GM12878 (cell line): ENCODE results near the gene AK8. TPM values are rescaled to one million over a fixed set of nuclear protein-coding genes. Genes with fewer than 3 reads are reported as not detected.

Source experiments
- ATAC-seq: fragments of 200-7000 bp; cut with Tn5 transposase; 3 replicates; pipeline ENCODE4 v1.9.1; 2020; ENCODE audit warnings: mild to moderate bottlenecking, moderate library complexity
- BruUV-seq: library from RNA; stranded (reverse); fragments of 400-500 nt; replicated peaks from 2 replicates; lab custom pipeline; 2021; lab: Mats Ljungman, UMichigan
- CTCF ChIA-PET: fragments of 300-600 bp; sonication (Branson Sonifier 250); formaldehyde crosslinking; extraction: SDS; loops from one replicate; lab custom pipeline; 2021; ENCODE audit warnings: inconsistent platforms; lab: Yijun Ruan, JAX
- POLR2A ChIA-PET: fragments of 350-600 bp; formaldehyde crosslinking; extraction: SDS; loops from one replicate; lab custom pipeline; 2021; ENCODE audit warnings: inconsistent platforms; lab: Charles Lee
- RAD21 ChIA-PET: fragments of 300-600 bp; sonication (Branson Sonifier 250); formaldehyde crosslinking; loops from one replicate; lab custom pipeline; 2023; ENCODE audit warnings: antibody characterized with exemption; ENCODE audit not compliant: unreplicated experiment; lab: Charles Lee
- SMC1A ChIA-PET: fragments of 300-600 bp; sonication (Branson Sonifier 250); formaldehyde crosslinking; loops from one replicate; lab custom pipeline; 2023; ENCODE audit not compliant: unreplicated experiment, uncharacterized antibody; lab: Charles Lee
- DNase-seq: peaks from one replicate; pipeline ENCODE4 v3.0.0-alpha.2; 2011; ENCODE audit warnings: low read depth, low spot score
- FAIRE-seq: peaks from 3 replicates; lab custom pipeline; 2011; peaks lifted over from hg19 to GRCh38; lab: Jason Lieb, UNC
- H2AFZ ChIP-seq: 2 replicates; pipeline ENCODE4 v1.6.0; 2011; ENCODE audit warnings: low read depth, low read length, control low read depth; ENCODE audit not compliant: control insufficient read depth
- H3K27ac ChIP-seq: 2 replicates; pipeline ENCODE4 v1.5.1; 2011; ENCODE audit warnings: control low read depth; ENCODE audit not compliant: control insufficient read depth, insufficient read depth
- H3K27me3 ChIP-seq, 2 experiments: replicated peaks in 1 of 2; 2 replicates each; pipeline versions ENCODE4 v1.6.0 to v1.6.1; 2011; ENCODE audit warnings: low read length in 1 of 2; ENCODE audit not compliant: control insufficient read depth in 2 of 2, insufficient read depth in 2 of 2
- H3K36me3 ChIP-seq, 2 experiments: 2 replicates each; pipeline ENCODE4 v1.5.1; 2011; ENCODE audit warnings: low read length in 1 of 2; ENCODE audit not compliant: control insufficient read depth in 2 of 2, insufficient read depth in 2 of 2
- H3K4me1 ChIP-seq: 2 replicates; pipeline ENCODE4 v1.6.1; 2011; ENCODE audit warnings: mild to moderate bottlenecking, low read length, moderate library complexity, mixed read lengths; ENCODE audit not compliant: control insufficient read depth, insufficient read depth
- H3K4me2 ChIP-seq: 2 replicates; pipeline ENCODE4 v1.6.0; 2011; ENCODE audit warnings: control low read depth; ENCODE audit not compliant: control insufficient read depth, insufficient read depth
- H3K4me3 ChIP-seq: fragments of 200-600 bp; sonication (generic); 2 replicates; pipeline ENCODE4 v1.5.1; 2016
- H3K79me2 ChIP-seq: 2 replicates; pipeline ENCODE4 v1.6.0; 2011; ENCODE audit warnings: low read length; ENCODE audit not compliant: control insufficient read depth, insufficient read depth
- H3K9ac ChIP-seq: 2 replicates; pipeline ENCODE4 v1.8.0; 2011; ENCODE audit warnings: low read length, control low read depth, mixed read lengths; ENCODE audit not compliant: control insufficient read depth, insufficient read depth
- H3K9me3 ChIP-seq: replicated peaks from 3 replicates; pipeline ENCODE4 v1.5.1; 2011; ENCODE audit warnings: mild to moderate bottlenecking, low read length; ENCODE audit not compliant: control insufficient read depth, insufficient read depth
- H4K20me1 ChIP-seq: 2 replicates; pipeline ENCODE4 v1.6.0; 2011; ENCODE audit not compliant: control insufficient read depth, insufficient read depth
- ATF3 ChIP-seq: IDR thresholded peaks from 2 replicates; pipeline ENCODE4 v1.6.1; 2011; ENCODE audit warnings: low read depth, mild to moderate bottlenecking, low read length, moderate library complexity, borderline replicate concordance; ENCODE audit errors: extremely low read depth
- CEBPB ChIP-seq, 2 experiments: fragments of 150-350 bp in 1 of 2; IDR thresholded peaks; 2 replicates each; pipeline ENCODE4 v1.6.1; 2012 to 2014; ENCODE audit warnings: low read depth in 2 of 2, low read length in 2 of 2, borderline replicate concordance in 1 of 2, inconsistent platforms in 1 of 2
- CHD1 ChIP-seq: IDR thresholded peaks from 2 replicates; pipeline ENCODE4 v1.6.1; 2012; ENCODE audit warnings: low read depth, low read length, improper control_type of control experiment
- E2F4 ChIP-seq: IDR thresholded peaks from 2 replicates; pipeline ENCODE4 v1.6.1; 2012; ENCODE audit warnings: low read depth, low read length, improper control_type of control experiment
- FOXM1 ChIP-seq: IDR thresholded peaks from 2 replicates; pipeline ENCODE4 v1.6.1; 2012; ENCODE audit warnings: low read depth, mild to moderate bottlenecking, inconsistent platforms, low read length, moderate library complexity
- GABPA ChIP-seq: IDR thresholded peaks from 2 replicates; pipeline ENCODE4 v1.6.1; 2014; ENCODE audit warnings: antibody characterized with exemption, low read depth, mild to moderate bottlenecking, inconsistent platforms
- IRF3 ChIP-seq: fragments of 450-650 bp; IDR thresholded peaks from 2 replicates; pipeline ENCODE4 v1.6.1; 2014; ENCODE audit warnings: mild to moderate bottlenecking
- IRF5 ChIP-seq: fragments of 450-650 bp; IDR thresholded peaks from 2 replicates; pipeline ENCODE4 v1.6.1; 2017; ENCODE audit warnings: borderline replicate concordance
- MYC ChIP-seq: IDR thresholded peaks from 2 replicates; pipeline ENCODE4 v1.6.1; 2011; ENCODE audit warnings: mild to moderate bottlenecking, low read length, moderate library complexity, inconsistent platforms; ENCODE audit not compliant: insufficient read depth, insufficient replicate concordance, insufficient read length, severe bottlenecking
- PRDM15 ChIP-seq: fragments of 450-650 bp; formaldehyde crosslinking; IDR thresholded peaks from 2 replicates; pipeline ENCODE4 v1.4.0; 2020; ENCODE audit warnings: mild to moderate bottlenecking, moderate library complexity
- RB1 ChIP-seq: fragments of 450-650 bp; formaldehyde crosslinking; IDR thresholded peaks from 2 replicates; pipeline ENCODE4 v1.6.1; 2017; ENCODE audit warnings: mild to moderate bottlenecking, borderline replicate concordance
- RFX5 ChIP-seq: IDR thresholded peaks from 2 replicates; pipeline ENCODE4 v1.6.1; 2011; ENCODE audit warnings: low read depth, low read length, improper control_type of control experiment
- SMAD1 ChIP-seq: fragments of 450-650 bp; IDR thresholded peaks from 2 replicates; pipeline ENCODE4 v1.6.1; 2018; ENCODE audit warnings: mild to moderate bottlenecking, low read depth; ENCODE audit not compliant: partially characterized antibody
- SPI1 ChIP-seq: IDR thresholded peaks from 2 replicates; pipeline ENCODE4 v1.6.1; 2011; ENCODE audit warnings: low read depth, mild to moderate bottlenecking, low read length, moderate library complexity, borderline replicate concordance; ENCODE audit not compliant: insufficient read depth
- TCF3 ChIP-seq: IDR thresholded peaks from 2 replicates; pipeline ENCODE4 v1.6.1; 2012; ENCODE audit warnings: low read depth, mild to moderate bottlenecking, low read length, borderline replicate concordance; ENCODE audit not compliant: insufficient read depth
- WGBS: methylation state at CpG from one replicate; pipeline ENCODE4 v1.1.6; 2016; ENCODE audit warnings: low lambda C conversion rate; ENCODE audit not compliant: insufficient replicate concordance, insufficient coverage; ENCODE audit errors: missing lambda C conversion rate; 5-methylcytosine and 5-hydroxymethylcytosine counted together
- in situ Hi-C: fragments of 300-500 bp; cut with MboI; formaldehyde crosslinking; loops from 9 replicates; pipeline ENCODE4 v1.14.3; 2018; ENCODE audit warnings: mixed read lengths
- intact Hi-C: fragments of 100-400 bp; cut with micrococcal nuclease; formaldehyde crosslinking; loops from one replicate; pipeline ENCODE4 v1.14.2; 2022; ENCODE audit not compliant: unreplicated experiment
- polyA plus RNA-seq, 11 experiments: library from polyadenylated mRNA; depleted of rRNA in 4 of 11; unstranded in 6 of 11; stranded (reverse) in 5 of 11; fragments of >200 nt; fragmentation: Nextera tagmentation in 4 of 11; fragmentation: Illumina TruSeq in 1 of 11; extraction: Ambion mirVana in 4 of 11; extraction: Trizol in 1 of 11; gene quantifications; 1 replicate in 1 of 11; 2 replicates in 10 of 11; pipeline versions ENCODE4 v1.2.1 to v1.2.3, GENCODE V29; 2011 to 2016; ENCODE audit warnings: inconsistent platforms in 2 of 11, missing spikeins in 2 of 11, low read depth in 1 of 11
- total RNA-seq, 4 experiments: library from RNA; depleted of rRNA in 3 of 4; stranded (reverse); fragments of >200 nt in 3 of 4; fragmentation: Illumina TruSeq in 1 of 4; extraction: Trizol in 1 of 4; gene quantifications; 2 replicates each; pipeline versions ENCODE4 v1.2.1 to v1.2.3, GENCODE V29; 2013 to 2021

Gene AK8
- total and polyA plus RNA-seq, 10 of the 15 experiments (the other 5 are each of a cell fraction or from before 2014, with no cell fraction given) = 0.03 to 0.12 (median 0.06) TPM; not detected in 5

- ATAC-seq (no peak), DNase-seq (no peak)
- TF ChIP-seq SPI1 (no peak), RFX5 (no peak), IRF3 (no peak), TCF3 (no peak), PRDM15 (CRISPR knock-in tag) (no peak), E2F4 (no peak), IRF5 (no peak), RB1 (no peak), CHD1 (no peak), FOXM1 (no peak), GABPA (no peak), SMAD1 (no peak), CEBPB (IDR thresholded peaks at IDR 0.05; ENCODE audit: borderline replicate concordance in 1 of 2, low read depth in 2 of 2, low read length in 2 of 2) (no peak), ATF3 (no peak), MYC (no peak)
Observed at GRCh38 chr9:132802121-132802795, 75.8 kb downstream of the AK8 start.

More at GRCh38 chr9:132802121-132802795, 75.8 kb downstream of the AK8 start:
- H2AFZ ChIP-seq = no peak overlapping the region
- no peaks in the 10 kb centered on the region for H3K9me3 ChIP-seq
- H3K4me2 ChIP-seq = no peak overlapping the region
- WGBS = 41% methylated on average over 17 of the region's 17 CpGs
- no peaks in the 10 kb centered on the region for H3K79me2 ChIP-seq
- CTCF ChIA-PET = interaction anchor here (1.0 to 1.3 kb wide), 3 partner anchors 10 to 390 kb away, joined by 3 to 4 read pairs (median 3); no protein-coding TSS in a partner anchor
- no peaks in the 10 kb centered on the region; a peak in 2 of 4 replicates for H3K27me3 ChIP-seq
- POLR2A ChIA-PET = no interaction called here
- intact Hi-C loops = loop anchor here (5.0 to 10.0 kb wide), 2 partner anchors 135 to 173 kb away; partner anchors contain the start of genes DDX31 and GFI1B
- RAD21 ChIA-PET = no interaction called here
- H3K27ac ChIP-seq = no peak overlapping the region
- H3K9ac ChIP-seq = no peak overlapping the region
- SMC1A ChIA-PET = no interaction called here
- BruUV-seq = no TSS peak
- peaks cover 4% of the 10 kb centered on the region; the same call in 1 of the 2 replicates for H3K4me1 ChIP-seq
- H4K20me1 ChIP-seq = no peaks in the 10 kb centered on the region
- H3K36me3 ChIP-seq = no peaks in the 10 kb centered on the region
- in situ Hi-C loops = loop anchor here (5.0 kb wide), 1 partner anchor 380 kb away; no protein-coding TSS in a partner anchor
- H3K4me3 ChIP-seq = no peak overlapping the region
- FAIRE-seq = no peak
